Left renal cortex interstitium (tissue), 4 donors: ENCODE measurements around the gene MMAA. TPM values are rescaled to one million over a fixed set of nuclear protein-coding genes. Genes with fewer than 3 reads are reported as not detected.
"Not testable (repeated sequence)": the region's sequence is repeated elsewhere in the genome, so short reads cannot be mapped to it uniquely, and the experiment has no call there.

Experiments used
- DNase-seq, 4 donors: peaks; one replicate each; pipeline ENCODE4 v3.0.0-alpha.2; 2013; ENCODE audit warnings: low read depth in 4 of 4, low spot score in 2 of 4, missing footprints in 1 of 4
- polyA plus RNA-seq, 4 donors: library from polyadenylated mRNA; unstranded; fragments of 120-200 nt; gene quantifications; one replicate each; pipeline ENCODE4 v1.2.1, GENCODE V29; 2013; ENCODE audit not compliant: insufficient read length in 4 of 4

The MMAA gene
- polyA plus RNA-seq, 4 donors: 10.5 to 14.5 (median 12.3) TPM

DNA sequence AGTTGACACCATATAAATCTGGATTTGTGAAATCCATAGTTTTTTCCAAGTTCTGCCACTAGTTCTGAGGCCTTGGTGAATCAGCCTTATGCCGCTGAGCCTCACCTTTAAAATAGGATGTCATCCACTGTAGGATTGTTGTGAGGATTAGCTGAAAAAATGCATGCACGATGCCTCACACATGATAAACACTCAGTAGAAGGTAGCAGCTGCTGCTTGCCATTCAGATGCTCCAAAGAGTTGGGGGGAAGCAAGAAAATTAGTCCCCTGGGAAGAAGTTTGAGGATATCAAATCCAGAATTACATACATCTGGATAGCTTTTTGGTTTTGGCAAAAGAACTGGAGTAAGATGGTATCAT lies 7.4 kb downstream of the MMAA start:
- no peak for DNase-seq

- DNase-seq: no peak
Measured at GRCh38 chr4:145635117-145635516, 15.9 kb downstream of the MMAA start.

- no peak for DNase-seq
Measured at GRCh38 chr4:145635630-145636029, 16.4 kb downstream of the MMAA start.

DNA sequence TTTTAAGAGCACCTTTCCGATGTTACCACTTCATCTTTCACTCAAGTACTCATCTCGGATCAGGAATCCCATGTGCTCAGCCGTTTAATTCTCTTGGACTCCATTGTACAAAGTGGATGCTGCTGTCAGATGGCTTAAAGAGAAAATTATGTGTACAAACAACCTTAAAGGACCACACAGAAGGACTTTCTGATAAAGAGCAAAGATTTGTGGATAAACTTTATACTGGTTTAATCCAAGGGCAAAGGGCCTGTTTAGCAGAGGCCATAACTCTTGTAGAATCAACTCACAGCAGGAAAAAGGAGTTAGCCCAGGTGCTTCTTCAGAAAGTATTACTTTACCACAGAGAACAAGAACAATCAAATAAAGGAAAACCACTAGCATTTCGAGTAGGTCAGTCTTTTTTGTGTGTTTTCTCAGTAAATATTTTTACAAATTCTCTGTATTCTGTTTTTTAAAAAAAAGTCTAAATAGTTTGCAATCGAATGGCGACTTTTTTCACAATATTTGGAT lies 20.1 kb downstream of the MMAA start:
- peak in 1 of 4 donors; percentile 25 for DNase-seq

GRCh38 chr4:145640236-145640635 lies 21.1 kb downstream of the MMAA start:
- DNase-seq: not testable (repeated sequence)

GRCh38 chr4:145643295-145643694 lies 24.1 kb downstream of the MMAA start:
- DNase-seq: no peak

- no peak for DNase-seq
Measured at GRCh38 chr4:145644699-145645098, 25.5 kb downstream of the MMAA start.

- DNase-seq: no peak
Measured at GRCh38 chr4:145656156-145656555, 37.0 kb downstream of the MMAA start.

GRCh38 chr4:145660064-145660463 lies 40.9 kb downstream of the MMAA start:
- DNase-seq: no peak

DNA sequence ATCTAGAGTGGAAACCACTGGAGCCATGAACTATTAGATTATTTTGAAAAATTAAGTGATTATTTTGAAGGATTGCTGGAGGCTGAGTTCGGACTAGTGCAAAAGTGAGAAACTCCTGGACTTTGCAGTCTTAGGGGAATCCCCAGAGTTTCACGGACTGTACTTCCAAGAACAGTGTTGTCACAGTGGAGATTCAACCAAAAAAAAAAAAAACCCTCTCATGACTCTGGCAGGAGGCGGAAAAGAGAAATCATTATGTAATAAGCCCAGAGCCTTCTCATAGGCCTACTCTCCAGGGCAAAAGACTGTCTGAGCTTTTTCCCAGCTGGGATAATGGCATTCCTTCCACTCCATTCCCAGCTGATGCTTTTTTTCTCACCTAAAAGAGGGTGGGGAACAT lies 44.0 kb downstream of the MMAA start:
- no peak for DNase-seq

- no peak for DNase-seq
Measured at GRCh38 chr4:145665773-145666172, 46.6 kb downstream of the MMAA start.

DNA sequence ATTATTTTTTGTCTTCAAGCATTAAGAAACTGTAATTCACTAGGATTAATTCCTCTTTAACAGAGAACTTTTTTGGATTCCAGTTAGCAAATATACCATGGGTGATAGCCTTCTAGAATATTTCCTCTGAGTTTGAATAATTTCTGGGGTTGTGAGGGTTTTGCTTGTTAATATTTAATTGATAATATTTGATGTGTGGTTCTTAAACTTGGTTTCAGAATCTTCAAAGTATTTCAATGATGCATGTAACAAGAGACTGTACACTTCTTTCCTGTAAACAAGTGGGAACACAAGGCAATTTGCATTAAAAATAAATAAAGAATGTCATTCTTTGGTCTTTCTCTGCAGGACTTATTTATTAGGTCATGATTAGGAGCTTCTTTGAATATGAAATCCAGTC lies 51.2 kb downstream of the MMAA start:
- no peak for DNase-seq

- DNase-seq: peak; percentile 20 to 53 (median 44)
Measured at GRCh38 chr4:145679520-145679919, 60.3 kb downstream of the MMAA start.

DNA sequence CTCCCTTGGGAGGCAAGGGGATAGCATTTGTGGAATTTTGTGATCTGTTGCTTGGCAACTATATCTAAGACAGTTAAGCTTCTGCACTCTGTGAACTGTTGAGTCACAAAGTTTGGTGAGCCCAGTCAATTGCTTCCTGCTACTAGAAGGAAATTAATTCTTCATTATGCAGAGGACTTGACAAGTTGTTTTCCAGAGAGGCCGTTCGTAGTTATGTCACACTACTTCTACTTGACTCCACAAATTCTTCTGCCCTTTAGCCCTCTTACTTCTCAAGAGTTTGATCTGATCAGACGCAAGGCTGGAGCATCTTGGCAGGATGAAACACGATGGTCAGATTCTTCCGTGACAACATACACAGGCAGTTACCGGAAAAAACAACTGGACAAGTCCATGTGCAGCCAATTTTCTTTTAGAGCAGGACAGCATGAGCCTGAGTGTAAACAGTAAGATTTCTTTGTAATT lies 60.8 kb downstream of the MMAA start, which contains the start of gene C4orf51:
TSS of gene C4orf51 (plus strand) at position 156 of the 465 bp plus-strand sequence. CDS start at position 214, 58 bp downstream.
- peak in 3 of 4 donors; percentile 15 to 39 (median 15) for DNase-seq

DNA sequence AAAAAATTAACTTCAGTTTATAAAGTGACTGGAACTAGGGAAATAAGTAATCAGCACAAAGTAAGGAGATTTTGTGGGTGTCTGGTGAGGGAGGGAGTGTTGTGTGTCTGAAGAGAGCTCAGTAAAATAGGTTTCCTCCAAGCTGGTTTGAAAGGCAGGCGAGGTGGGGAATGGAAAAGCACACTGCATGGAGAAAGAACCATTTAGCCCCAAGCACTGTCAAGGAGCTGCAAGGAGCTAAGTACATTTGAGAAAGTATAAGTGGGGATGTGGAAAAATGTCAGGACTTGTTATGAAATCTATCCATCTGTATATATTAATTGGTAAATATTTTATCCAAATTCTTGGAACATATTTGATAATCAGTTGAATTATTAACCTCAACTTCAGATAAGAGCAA lies 61.7 kb downstream of the MMAA start:
- DNase-seq: no peak

DNA sequence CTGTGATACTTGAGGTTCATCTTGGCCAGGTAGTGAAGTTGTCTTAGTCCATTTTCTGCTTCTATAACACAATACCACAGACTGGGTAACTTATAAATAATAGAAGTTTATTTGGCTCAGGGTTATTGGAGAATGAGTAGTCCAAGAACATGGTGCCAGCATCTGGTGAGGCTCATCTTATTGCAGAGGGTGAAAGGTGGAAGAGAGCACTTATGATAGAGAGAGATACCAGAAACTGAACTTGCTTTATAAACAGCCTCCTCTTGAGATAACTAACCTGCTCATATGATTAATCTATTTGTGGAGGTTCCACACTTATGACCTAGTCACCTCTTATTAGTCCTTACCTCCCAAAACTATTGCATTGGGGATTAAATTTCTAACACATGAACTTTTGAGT lies 62.3 kb downstream of the MMAA start:
- no peak for DNase-seq

- no peak for DNase-seq
Measured at GRCh38 chr4:145681956-145682355, 62.8 kb downstream of the MMAA start.

DNA sequence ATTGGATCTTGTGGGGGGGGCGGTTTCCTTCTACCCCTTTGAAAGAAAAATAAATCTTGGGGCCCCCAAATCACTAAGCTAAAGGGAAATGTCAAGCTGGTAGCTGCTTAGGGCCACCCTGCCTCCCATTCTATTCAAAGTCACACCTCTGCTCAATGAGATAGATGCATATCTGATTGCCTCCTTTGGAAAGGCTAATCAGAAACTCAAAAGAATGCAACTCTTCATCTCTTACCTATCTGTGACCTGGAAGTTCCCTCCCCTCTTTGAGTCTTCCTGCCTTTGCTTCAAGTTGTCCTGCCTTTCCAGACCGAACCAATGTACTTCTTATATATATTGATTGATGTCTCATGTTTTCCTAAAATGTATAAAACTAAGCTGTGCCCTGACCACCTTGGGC lies 67.8 kb downstream of the MMAA start:
- DNase-seq: no peak

- DNase-seq: no peak
Measured at GRCh38 chr4:145690610-145691009, 71.4 kb downstream of the MMAA start.

- DNase-seq: not testable (repeated sequence)
Measured at GRCh38 chr4:145691416-145691815, 72.2 kb downstream of the MMAA start.

- no peak for DNase-seq
Measured at GRCh38 chr4:145694929-145695328, 75.7 kb downstream of the MMAA start.

- no peak for DNase-seq
Measured at GRCh38 chr4:145697332-145697731, 78.1 kb downstream of the MMAA start.

DNA sequence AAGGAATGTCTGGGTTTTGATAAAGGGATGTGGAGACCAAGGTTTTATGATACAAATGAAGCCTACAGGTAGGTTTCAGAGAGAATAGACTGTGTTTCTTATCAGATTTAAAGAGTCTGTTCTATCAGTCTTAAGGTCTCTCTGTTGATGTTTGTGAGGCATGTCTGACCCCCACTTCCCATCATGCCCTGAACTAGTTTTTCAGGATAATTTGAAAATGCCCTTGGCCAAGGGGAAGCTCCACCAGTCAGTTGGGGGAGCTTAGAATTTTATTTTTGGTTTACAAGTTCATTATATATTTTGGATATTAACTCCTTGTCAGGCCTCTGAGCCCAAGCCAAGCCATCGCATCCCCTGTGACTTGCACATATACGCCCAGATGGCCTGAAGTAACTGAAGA lies 79.3 kb downstream of the MMAA start:
- no peak for DNase-seq
